Measurements from ENCODE around the gene SLC5A11.
"Not testable (repeated sequence)": the region's sequence is repeated elsewhere in the genome, so short reads cannot be mapped to it uniquely, and the experiment has no call there.

Gene SLC5A11

GRCh38 chr16:24834459-24835335 lies 11.1 kb upstream of the SLC5A11 start:
- no peak for DNase-seq (ENCODE audit: low read depth in 2 of 2)

GRCh38 chr16:24836836-24837235 lies 8.9 kb upstream of the SLC5A11 start:
- DNase-seq (ENCODE audit: low read depth in 2 of 2) = no peak

- no peak for DNase-seq (ENCODE audit: low read depth in 2 of 2)
These were observed 7.8 kb upstream of the SLC5A11 start for GRCh38 chr16:24837969-24838368.

- no peak for DNase-seq (ENCODE audit: low read depth in 2 of 2)
These were observed 7.1 kb upstream of the SLC5A11 start for GRCh38 chr16:24838554-24839266.

- DNase-seq (ENCODE audit: low read depth in 2 of 2) = no peak
These were observed 6.3 kb upstream of the SLC5A11 start for GRCh38 chr16:24839347-24839972.

GRCh38 chr16:24841291-24841690 lies 4.5 kb upstream of the SLC5A11 start:
- DNase-seq (ENCODE audit: low read depth in 2 of 2) = no peak

GRCh38 chr16:24844101-24845030 lies 1.4 kb upstream of the SLC5A11 start:
- DNase-seq (ENCODE audit: low read depth in 2 of 2) = no peak

GRCh38 chr16:24845031-24845365 lies 765 bp upstream of the SLC5A11 start:
- DNase-seq (ENCODE audit: low read depth in 2 of 2) = not testable (repeated sequence)

- no peak for DNase-seq (ENCODE audit: low read depth in 2 of 2)
These were observed 990 bp downstream of the SLC5A11 start for GRCh38 chr16:24846548-24847357.

- DNase-seq (ENCODE audit: low read depth in 2 of 2) = no peak
These were observed 1.5 kb downstream of the SLC5A11 start for GRCh38 chr16:24847358-24847664.

- no peak for DNase-seq (ENCODE audit: low read depth in 2 of 2)
These were observed 2.3 kb downstream of the SLC5A11 start for GRCh38 chr16:24848065-24848464.

- no peak for DNase-seq (ENCODE audit: low read depth in 2 of 2)
These were observed 3.9 kb downstream of the SLC5A11 start for GRCh38 chr16:24849641-24850040.

- no peak for DNase-seq (ENCODE audit: low read depth in 2 of 2)
These were observed 4.7 kb downstream of the SLC5A11 start for GRCh38 chr16:24850289-24850938.

- DNase-seq (ENCODE audit: low read depth in 2 of 2) = no peak
These were observed 5.9 kb downstream of the SLC5A11 start for GRCh38 chr16:24851700-24852099.

GRCh38 chr16:24852281-24852721 lies 6.5 kb downstream of the SLC5A11 start:
- DNase-seq (ENCODE audit: low read depth in 2 of 2) = no peak

GRCh38 chr16:24853169-24853824 lies 7.5 kb downstream of the SLC5A11 start:
- no peak for DNase-seq (ENCODE audit: low read depth in 2 of 2)

GRCh38 chr16:24853830-24854229 lies 8.1 kb downstream of the SLC5A11 start:
- DNase-seq (ENCODE audit: low read depth in 2 of 2) = no peak

- DNase-seq (ENCODE audit: low read depth in 2 of 2) = no peak
These were observed 8.9 kb downstream of the SLC5A11 start for GRCh38 chr16:24854607-24855171.

GRCh38 chr16:24855678-24856077 lies 9.9 kb downstream of the SLC5A11 start:
- DNase-seq (ENCODE audit: low read depth in 2 of 2) = no peak

Data from stimulated activated CD8-positive, alpha-beta memory T cell treated with anti-CD3 and anti-CD28 coated beads, Interleukin-7, amount 100 ng/mL, for 4 hours (primary cell).